NCI-H1417 treated with DMSO at 0.1 percent for 48 hours (cell line): ENCODE measurements around the gene DDX51.
"Not testable (repeated sequence)": the region's sequence is repeated elsewhere in the genome, so short reads cannot be mapped to it uniquely, and the experiment has no call there.

Experiments
- DNase-seq: peaks from one replicate; lab custom pipeline; 2025; lab: John Stamatoyannopoulos, UW

Gene DDX51

DNA sequence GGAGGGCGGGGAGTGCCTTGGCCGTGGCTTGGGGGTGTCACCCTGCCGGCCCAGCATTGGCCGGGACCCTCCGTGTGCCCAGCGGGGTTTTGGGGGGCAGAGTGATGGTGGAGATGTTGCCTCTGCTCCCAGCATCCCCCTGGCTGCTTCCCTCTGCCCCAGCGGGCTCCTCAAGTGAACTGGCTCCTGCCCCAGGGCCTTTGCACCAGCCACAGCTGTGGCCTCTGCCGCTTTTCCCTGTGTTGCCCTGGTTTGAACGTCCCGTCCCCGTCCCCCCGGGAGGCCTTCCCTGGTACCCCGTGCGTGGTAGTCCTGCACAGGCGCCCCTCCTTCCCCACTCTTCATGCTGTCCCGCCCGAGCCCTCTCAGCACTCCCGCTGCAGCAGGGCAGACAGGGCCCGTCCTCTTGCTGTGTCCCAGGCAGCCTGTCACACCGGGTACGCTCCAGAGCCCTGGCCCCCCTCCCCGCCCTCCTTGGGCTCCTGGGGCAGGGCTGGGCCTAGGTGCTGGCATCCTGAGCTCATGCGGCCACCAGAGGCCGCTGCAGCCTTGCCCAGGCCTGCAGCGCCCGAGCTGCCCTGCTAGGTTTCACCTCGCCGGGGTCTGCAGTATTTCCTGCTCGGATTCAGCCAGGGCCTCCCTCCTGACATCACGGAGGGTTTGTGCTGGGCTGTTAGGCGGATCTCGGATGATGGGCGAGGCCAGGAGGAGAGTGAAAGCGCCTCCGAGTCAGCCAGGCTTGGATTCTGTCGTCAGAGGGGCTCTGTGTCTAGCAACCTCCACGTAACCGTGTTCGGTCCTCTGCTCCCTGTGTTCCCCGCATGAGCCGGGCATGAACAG is 9.6 kb upstream of the DDX51 start:
- peak; percentile 16 for DNase-seq

- no peak for DNase-seq
Measured at GRCh38 chr12:132152953-132153352, 8.8 kb upstream of the DDX51 start.

- no peak for DNase-seq
Measured at GRCh38 chr12:132152411-132152821, 8.3 kb upstream of the DDX51 start.

DNA sequence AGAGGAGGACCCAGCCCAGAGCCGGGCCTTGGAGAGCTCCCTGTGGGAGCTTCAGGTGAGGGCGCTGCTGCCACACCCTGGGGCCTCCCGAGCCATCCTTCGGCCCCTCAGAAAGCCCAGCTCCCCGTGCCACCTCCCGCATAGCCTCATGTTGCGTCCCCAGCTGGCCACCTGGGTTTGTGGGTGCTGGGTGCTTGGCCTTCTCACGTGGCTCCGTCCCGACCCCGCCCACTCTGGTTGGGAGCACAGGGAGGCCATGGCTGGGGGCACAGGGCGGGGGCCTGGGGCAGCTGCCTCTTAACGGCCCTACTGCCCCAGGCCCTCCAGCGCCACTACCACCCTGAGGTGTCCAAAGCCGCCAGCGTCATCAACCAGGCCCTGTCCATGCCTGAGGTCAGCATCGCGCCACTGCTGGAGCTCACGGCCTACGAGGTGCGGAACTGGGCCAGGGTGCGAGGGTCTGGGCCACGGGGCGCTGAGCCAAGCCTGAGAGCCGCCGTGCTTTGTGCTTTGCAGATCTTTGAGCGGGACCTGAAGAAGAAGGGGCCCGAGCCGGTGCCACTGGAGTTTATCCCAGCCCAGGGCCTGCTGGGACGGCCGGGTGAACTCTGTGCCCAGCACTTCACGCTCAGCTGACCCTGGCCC is 7.8 kb upstream of the DDX51 start:
- no peak for DNase-seq

DNA sequence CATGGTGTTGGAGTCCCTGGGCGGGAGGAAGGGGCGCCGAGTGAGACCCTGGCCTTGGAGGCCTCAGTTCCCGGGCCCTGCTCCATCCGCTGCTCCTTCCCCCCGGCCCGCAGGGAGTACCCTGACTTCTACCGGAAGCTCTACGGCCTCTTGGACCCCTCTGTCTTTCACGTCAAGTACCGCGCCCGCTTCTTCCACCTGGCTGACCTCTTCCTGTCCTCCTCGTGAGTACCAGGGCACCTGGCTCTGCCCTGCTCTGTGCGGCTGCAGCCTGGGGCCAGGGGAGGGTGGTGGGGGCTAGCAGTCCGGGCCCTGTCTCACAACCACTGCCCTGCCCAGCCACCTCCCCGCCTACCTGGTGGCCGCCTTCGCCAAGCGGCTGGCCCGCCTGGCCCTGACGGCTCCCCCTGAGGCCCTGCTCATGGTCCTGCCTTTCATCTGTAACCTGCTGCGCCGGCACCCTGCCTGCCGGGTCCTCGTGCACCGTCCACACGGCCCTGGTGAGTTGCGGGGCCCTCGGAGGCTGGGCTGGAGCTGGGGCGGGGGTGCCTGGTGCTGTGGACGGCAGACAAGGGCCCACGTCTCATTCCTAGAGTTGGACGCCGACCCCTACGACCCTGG is 7.1 kb upstream of the DDX51 start:
- DNase-seq = no peak

DNA sequence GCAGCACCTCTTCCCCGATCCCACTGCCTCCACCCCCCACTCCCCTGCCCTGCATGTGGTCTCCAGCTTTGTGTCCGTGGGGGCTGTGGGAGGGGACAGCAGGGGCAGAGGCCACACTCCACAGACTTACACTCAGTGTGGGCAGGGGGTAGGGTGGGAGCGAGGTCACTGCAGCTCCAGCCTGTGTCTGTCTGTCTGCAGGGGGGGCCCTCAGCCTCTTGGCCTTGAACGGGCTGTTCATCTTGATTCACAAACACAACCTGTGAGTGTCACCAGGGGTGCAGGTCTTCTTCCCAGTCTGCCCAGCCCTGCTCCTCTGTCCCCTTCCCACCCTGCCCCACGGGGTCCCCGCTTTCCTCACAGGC is 6.6 kb upstream of the DDX51 start:
- DNase-seq = no peak

DNA sequence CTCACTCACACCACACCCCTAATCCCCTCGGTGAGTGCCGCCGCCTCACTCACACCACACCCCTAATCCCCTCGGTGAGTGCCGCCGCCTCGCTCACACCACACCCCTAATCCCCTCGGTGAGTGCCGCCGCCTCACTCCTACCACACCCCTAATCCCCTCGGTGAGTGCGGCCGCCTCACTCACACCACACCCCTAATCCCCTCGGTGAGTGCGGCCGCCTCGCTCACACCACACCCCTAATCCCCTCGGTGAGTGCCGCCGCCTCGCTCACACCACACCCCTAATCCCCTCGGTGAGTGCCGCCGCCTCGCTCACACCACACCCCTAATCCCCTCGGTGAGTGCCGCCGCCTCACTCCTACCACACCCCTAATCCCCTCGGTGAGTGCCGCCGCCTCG is 5.4 kb upstream of the DDX51 start:
- DNase-seq = not testable (repeated sequence)

DNA sequence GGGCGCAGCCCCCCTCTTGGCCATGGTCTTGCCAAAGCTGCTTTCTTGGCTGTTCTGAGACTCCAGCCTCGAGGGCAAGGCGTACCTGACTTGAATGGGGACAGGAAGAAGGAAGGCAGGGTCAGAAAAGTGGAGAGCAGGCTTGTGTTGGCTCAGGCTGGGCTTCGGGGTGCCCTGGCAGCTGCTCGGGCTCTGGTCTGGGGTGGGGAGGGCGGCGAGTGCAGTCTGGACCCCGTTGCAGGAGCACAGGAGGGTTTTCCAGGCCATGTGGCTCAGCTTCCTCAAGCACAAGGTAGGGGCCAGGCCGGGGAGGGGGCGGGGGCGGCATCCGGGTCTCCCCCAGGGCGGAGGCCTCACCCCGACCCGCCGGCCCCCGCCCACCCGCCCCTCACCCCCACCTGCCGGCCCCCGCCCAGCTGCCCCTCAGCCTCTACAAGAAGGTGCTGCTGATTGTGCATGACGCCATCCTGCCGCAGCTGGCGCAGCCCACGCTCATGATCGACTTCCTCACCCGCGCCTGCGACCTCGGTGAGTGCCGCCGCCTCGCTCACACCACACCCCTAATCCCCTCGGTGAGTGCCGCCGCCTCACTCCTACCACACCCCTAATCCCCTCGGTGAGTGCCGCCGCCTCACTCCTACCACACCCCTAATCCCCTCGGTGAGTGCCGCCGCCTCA is 4.4 kb upstream of the DDX51 start:
- no peak for DNase-seq

- DNase-seq = no peak
Measured at GRCh38 chr12:132147423-132148367, 3.6 kb upstream of the DDX51 start.

DNA sequence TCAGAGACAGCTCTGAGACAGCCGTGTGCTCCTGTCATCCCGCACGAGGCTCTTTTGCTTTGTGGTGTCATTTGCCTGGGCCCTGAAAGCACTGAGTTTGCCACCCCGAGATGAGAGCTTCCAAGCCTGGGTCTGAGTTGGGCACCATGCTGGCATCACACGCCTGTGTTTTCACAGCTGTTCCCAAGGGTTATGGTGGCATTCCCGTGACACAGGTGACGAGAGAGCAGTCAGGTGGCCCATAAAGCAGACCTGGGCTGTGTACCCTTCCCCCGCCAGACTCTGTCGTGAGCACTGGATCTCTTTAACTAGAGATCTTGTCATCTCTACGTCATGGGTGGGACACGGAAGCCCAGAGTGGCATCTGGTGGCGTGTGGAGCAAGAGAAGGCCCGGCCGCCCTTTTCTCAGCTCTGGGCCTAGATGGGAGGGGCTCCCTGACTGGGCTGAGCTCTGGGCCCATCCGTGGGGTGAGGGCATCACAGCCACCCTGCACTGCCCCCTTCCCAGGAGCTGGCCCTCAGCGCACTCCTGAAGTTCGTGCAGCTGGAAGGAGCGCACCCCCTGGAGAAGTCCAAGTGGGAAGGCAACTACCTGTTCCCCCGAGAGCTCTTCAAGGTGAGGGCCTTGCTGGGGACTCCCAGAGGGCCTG is 2.8 kb upstream of the DDX51 start:
- DNase-seq = no peak

DNA sequence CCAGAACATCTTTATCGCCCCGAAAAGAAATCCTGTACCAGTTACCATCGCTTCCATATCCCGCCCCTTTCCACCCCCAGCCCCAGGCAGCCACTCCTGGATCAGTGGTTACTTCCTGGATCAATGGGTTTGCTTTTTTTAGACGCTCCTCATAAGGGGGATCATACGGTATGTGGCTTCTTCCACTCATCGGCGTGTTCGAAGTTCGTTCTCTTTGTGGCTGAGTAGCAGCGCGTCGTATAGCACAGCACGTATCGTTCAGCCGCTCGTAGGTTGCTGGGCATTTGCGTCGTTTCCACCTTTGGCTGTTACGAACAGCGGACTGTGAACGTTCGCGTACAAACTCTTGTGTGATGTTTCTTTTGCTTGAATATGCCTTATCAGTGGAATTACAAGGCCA is 2.0 kb upstream of the DDX51 start:
- no peak for DNase-seq

- no peak for DNase-seq
Measured at GRCh38 chr12:132145334-132145733, 1.2 kb upstream of the DDX51 start.

- no peak for DNase-seq
Measured at GRCh38 chr12:132144810-132145168, 670 bp upstream of the DDX51 start.

GRCh38 chr12:132143336-132144071 is 615 bp downstream of the DDX51 start:
- DNase-seq = no peak

DNA sequence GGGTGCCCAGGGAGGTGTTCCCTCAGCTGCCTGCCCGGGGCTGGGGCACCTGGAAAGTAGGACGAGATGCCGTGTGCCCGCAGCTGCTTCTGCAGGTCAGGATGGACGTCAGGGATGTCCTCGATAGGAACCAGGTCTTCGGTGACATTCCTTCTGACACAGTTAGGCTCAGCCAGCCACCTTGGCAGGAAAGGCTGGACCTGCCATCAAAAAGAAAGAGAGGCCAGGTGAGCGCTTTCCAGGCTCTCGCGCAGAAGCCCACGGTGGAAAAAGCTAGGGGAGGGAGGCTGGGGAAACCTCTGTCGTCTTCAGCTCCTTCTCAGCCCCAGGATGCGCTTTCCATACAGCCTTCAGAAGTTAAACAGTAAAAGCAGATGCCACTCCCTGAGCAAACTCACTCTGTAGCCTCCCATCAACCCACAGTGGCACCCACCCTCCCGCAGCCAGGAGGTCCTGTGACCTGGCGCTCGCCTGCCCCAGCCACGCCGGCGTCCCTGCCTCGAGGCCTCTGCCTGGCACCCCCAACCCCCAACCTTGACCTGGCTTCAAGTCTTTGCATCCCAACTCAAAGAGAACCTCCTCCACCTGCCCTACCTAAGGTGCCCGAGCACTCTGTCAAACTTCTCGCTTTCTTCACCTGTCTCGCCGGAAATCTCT is 1.3 kb downstream of the DDX51 start:
- no peak for DNase-seq

DNA sequence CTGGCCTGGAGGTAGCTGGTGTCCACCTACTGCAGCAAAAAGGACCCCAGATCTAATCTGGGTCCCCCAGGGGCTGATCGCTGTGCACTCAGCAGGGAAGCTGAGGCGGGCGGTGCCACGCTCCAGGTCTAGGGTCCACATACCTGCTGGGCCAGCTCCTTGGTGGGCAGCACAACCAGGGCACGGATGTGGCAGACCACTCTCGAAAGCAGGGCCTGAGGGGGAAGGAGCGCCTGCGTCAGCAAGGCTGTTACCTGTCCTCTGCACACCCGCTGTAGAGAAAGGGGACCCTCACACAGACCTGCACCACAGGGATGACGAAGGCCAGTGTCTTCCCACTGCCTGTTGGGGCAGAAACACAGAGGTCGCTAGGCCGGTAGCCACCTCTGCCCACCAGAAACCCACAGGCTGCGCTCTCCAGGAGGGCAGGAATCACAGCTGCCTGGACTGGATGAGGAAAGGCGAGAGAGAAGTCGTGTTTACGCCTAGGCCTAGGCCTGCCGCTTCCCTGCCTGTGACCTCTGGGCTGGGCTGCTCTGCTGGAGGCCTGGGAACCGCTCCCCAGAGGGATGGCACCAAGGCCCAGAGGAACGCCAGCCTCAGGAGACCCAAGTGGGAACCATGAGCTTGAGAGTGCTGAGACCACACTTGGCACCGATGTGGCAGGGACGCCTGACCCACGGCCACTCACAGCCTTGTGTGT is 2.0 kb downstream of the DDX51 start:
- DNase-seq = no peak

GRCh38 chr12:132140918-132141841 is 2.9 kb downstream of the DDX51 start:
- no peak for DNase-seq

GRCh38 chr12:132140501-132140900 is 3.6 kb downstream of the DDX51 start:
- DNase-seq = no peak
